ENCODE measurements around the gene PLN.

The PLN gene

GRCh38 chr6:118584911-118585310, 36.8 kb downstream of the PLN start:
- H3K4me1 ChIP-seq (ENCODE audit: control insufficient read depth, insufficient read depth, low read length): peaks cover 14% of the 10 kb centered on the region
- H3K9ac ChIP-seq (ENCODE audit: low read depth, low read length): no peak overlapping the region
- H3K36me3 ChIP-seq (ENCODE audit: insufficient read depth, low read length): no peaks in the 10 kb centered on the region
- no peak overlapping the region for H3K4me3 ChIP-seq (ENCODE audit: low read length)
- no peaks in the 10 kb centered on the region for H3K27me3 ChIP-seq (ENCODE audit: control insufficient read depth, insufficient read depth, low read length)
- H3K9me3 ChIP-seq (replicated peaks; ENCODE audit: low read length): no peaks in the 10 kb centered on the region
- H3K4me2 ChIP-seq (ENCODE audit: low read length): no peak overlapping the region

DNA sequence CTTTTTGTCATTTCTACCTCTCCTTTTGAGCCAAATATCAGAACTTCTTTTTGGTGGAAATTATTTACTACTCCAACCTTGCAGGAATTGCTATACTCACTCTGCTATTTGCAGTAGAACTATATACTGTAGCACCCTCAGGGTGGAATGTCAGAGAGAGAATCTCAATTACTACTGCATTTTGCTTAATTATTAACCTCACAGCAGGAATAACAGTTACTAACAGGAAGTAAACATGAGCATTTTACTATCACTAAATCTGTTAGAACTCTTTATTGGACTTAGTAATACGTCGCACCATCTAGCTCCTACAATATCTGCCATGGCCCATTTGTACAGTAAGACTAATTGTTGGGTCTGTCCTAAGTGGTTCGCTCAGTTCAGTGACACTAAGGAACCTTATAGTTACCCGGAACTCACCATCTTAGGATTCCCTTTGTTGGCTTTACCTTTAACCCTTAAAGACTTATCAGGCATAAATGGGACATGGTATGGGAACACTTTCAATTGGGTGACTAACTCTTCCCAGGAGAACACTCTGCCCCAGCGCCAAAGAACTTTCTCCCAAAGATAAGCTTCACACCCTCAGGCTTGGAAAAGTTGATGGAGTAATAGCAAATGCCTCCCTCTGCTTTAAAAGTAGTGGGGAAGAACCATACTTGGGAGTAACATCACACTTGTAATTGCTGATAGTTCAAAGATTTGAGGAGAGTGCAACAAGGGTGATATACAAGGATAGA, 38.8 kb downstream of the PLN start:
- no peaks in the 10 kb centered on the region for H3K36me3 ChIP-seq (ENCODE audit: insufficient read depth, low read length)
- no peaks in the 10 kb centered on the region for H3K27me3 ChIP-seq (ENCODE audit: control insufficient read depth, insufficient read depth, low read length)
- H3K9me3 ChIP-seq (replicated peaks; ENCODE audit: low read length): no peaks in the 10 kb centered on the region
- peaks cover 2% of the 10 kb centered on the region for H3K4me1 ChIP-seq (ENCODE audit: control insufficient read depth, insufficient read depth, low read length)
- H3K4me3 ChIP-seq (ENCODE audit: low read length): no peak overlapping the region
- H3K9ac ChIP-seq (ENCODE audit: low read depth, low read length): no peak overlapping the region
- no peak overlapping the region for H3K4me2 ChIP-seq (ENCODE audit: low read length)

GRCh38 chr6:118588626-118589025, 40.5 kb downstream of the PLN start:
- Histone ChIP-seq H3K4me3 (ENCODE audit: low read length) (no peak overlapping the region), H3K27me3 (ENCODE audit: control insufficient read depth, insufficient read depth, low read length) (no peaks in the 10 kb centered on the region), H3K36me3 (ENCODE audit: insufficient read depth, low read length) (no peaks in the 10 kb centered on the region), H3K9me3 (replicated peaks; ENCODE audit: low read length) (no peaks in the 10 kb centered on the region), H3K9ac (ENCODE audit: low read depth, low read length) (no peak overlapping the region), H3K4me2 (ENCODE audit: low read length) (no peak overlapping the region), H3K4me1 (ENCODE audit: control insufficient read depth, insufficient read depth, low read length) (no peaks in the 10 kb centered on the region)

DNA sequence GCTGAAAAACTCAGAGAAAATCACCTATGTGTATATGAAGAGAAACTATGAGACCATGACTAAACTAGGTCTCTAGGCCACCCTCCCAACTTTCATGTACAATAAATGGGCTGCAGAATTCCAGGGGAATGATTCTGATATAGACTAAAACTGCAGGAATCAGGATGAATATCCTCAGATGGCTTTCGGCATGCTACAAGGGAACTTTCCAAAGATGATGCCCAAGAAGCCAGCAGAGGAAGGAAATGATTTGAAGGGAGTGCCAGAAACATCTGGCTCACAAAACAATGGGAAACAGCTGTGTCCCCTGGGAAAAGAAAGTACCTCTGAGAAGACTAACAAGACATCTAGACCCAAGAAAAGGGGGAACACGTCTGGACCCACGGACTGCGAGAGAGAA, 41.1 kb downstream of the PLN start:
- H3K27me3 ChIP-seq (ENCODE audit: control insufficient read depth, insufficient read depth, low read length): no peaks in the 10 kb centered on the region
- no peak overlapping the region for H3K4me2 ChIP-seq (ENCODE audit: low read length)
- H3K9ac ChIP-seq (ENCODE audit: low read depth, low read length): no peak overlapping the region
- H3K4me3 ChIP-seq (ENCODE audit: low read length): no peak overlapping the region
- no peaks in the 10 kb centered on the region for H3K9me3 ChIP-seq (replicated peaks; ENCODE audit: low read length)
- H3K4me1 ChIP-seq (ENCODE audit: control insufficient read depth, insufficient read depth, low read length): no peaks in the 10 kb centered on the region
- no peaks in the 10 kb centered on the region for H3K36me3 ChIP-seq (ENCODE audit: insufficient read depth, low read length)

DNA sequence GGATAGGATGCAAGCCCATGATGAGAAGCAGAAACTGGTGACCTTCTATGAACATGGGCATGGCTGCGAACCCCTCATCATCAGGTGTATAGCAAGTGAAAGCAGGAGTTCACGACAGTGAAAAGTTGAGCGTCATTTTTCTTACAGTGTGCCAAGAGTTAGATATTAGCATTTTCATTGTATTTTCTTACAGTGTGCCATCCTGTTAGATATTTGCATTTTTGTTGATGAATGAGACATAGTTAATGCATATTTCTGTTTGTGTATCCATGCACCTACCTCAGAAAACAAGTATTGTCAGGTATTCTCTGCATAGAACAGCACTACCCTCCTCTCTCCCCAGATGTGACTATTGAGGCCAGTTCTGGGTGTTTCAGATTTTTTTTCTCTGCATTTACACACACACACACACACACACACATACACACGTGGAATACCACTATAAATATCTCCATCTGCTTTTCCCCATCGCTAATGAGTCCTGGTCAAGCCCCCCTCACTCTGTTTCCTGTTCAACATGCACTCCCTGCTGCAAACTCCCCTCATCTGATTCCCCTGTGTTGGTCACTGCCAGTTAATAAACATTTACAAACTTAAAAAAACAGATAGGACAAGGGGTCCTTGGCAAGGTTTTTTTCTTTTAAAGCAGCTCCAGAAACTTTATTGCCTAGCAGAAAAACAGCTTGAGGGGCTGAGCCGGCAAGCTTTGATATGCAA, 41.7 kb downstream of the PLN start:
- H3K9me3 ChIP-seq (replicated peaks; ENCODE audit: low read length): no peaks in the 10 kb centered on the region
- H3K4me1 ChIP-seq (ENCODE audit: control insufficient read depth, insufficient read depth, low read length): no peaks in the 10 kb centered on the region
- no peaks in the 10 kb centered on the region for H3K36me3 ChIP-seq (ENCODE audit: insufficient read depth, low read length)
- no peak overlapping the region for H3K4me3 ChIP-seq (ENCODE audit: low read length)
- H3K4me2 ChIP-seq (ENCODE audit: low read length): no peak overlapping the region
- no peaks in the 10 kb centered on the region for H3K27me3 ChIP-seq (ENCODE audit: control insufficient read depth, insufficient read depth, low read length)
- no peak overlapping the region for H3K9ac ChIP-seq (ENCODE audit: low read depth, low read length)

- Histone ChIP-seq H3K27me3 (ENCODE audit: control insufficient read depth, insufficient read depth, low read length) (no peaks in the 10 kb centered on the region), H3K4me2 (ENCODE audit: low read length) (no peak overlapping the region), H3K4me1 (ENCODE audit: control insufficient read depth, insufficient read depth, low read length) (no peaks in the 10 kb centered on the region), H3K4me3 (ENCODE audit: low read length) (no peak overlapping the region), H3K9ac (ENCODE audit: low read depth, low read length) (no peak overlapping the region), H3K36me3 (ENCODE audit: insufficient read depth, low read length) (no peaks in the 10 kb centered on the region), H3K9me3 (replicated peaks; ENCODE audit: low read length) (no peaks in the 10 kb centered on the region)
These were observed 43.8 kb downstream of the PLN start for GRCh38 chr6:118591897-118592296.

GRCh38 chr6:118594877-118595276, 46.8 kb downstream of the PLN start:
- Histone ChIP-seq H3K9ac (ENCODE audit: low read depth, low read length) (no peak overlapping the region), H3K4me2 (ENCODE audit: low read length) (no peak overlapping the region), H3K4me1 (ENCODE audit: control insufficient read depth, insufficient read depth, low read length) (no peaks in the 10 kb centered on the region), H3K36me3 (ENCODE audit: insufficient read depth, low read length) (no peaks in the 10 kb centered on the region), H3K4me3 (ENCODE audit: low read length) (no peak overlapping the region), H3K9me3 (replicated peaks; ENCODE audit: low read length) (no peaks in the 10 kb centered on the region), H3K27me3 (ENCODE audit: control insufficient read depth, insufficient read depth, low read length) (no peaks in the 10 kb centered on the region)

DNA sequence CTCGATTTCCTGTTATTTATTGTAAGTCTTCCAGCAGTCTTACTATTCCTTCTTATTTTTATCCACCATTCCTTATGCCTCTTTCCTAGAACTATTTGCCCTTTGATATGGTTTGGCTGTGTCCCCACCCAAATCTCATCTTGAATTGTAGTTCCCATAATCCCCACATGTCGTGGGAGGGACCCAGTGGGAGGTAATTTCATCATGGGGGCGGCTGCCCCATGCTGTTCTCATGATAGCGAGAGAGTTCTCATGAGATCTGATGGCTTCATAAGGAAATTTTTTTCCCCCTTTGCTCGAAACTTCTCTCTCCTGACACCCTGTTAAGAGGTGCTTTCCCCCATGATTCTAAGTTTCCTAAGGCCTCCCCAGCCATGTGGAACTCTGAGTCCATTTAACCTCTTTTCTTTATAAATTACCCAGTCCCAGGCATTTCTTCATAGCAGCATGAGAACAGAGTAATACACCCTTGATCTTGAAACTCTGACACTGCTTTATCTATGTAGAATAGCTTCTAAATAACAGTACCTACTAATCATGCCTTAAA, 48.8 kb downstream of the PLN start:
- Histone ChIP-seq H3K4me3 (ENCODE audit: low read length) (no peak overlapping the region), H3K4me2 (ENCODE audit: low read length) (no peak overlapping the region), H3K27me3 (ENCODE audit: control insufficient read depth, insufficient read depth, low read length) (no peaks in the 10 kb centered on the region), H3K9me3 (replicated peaks; ENCODE audit: low read length) (no peaks in the 10 kb centered on the region), H3K36me3 (ENCODE audit: insufficient read depth, low read length) (no peaks in the 10 kb centered on the region), H3K4me1 (ENCODE audit: control insufficient read depth, insufficient read depth, low read length) (no peaks in the 10 kb centered on the region), H3K9ac (ENCODE audit: low read depth, low read length) (no peak overlapping the region)

- Histone ChIP-seq H3K4me3 (ENCODE audit: low read length) (no peak overlapping the region), H3K4me1 (ENCODE audit: control insufficient read depth, insufficient read depth, low read length) (no peaks in the 10 kb centered on the region), H3K27me3 (ENCODE audit: control insufficient read depth, insufficient read depth, low read length) (no peaks in the 10 kb centered on the region), H3K9ac (ENCODE audit: low read depth, low read length) (no peak overlapping the region), H3K4me2 (ENCODE audit: low read length) (no peak overlapping the region), H3K36me3 (ENCODE audit: insufficient read depth, low read length) (no peaks in the 10 kb centered on the region), H3K9me3 (replicated peaks; ENCODE audit: low read length) (no peaks in the 10 kb centered on the region)
These were observed 49.5 kb downstream of the PLN start for GRCh38 chr6:118597636-118598035.

DNA sequence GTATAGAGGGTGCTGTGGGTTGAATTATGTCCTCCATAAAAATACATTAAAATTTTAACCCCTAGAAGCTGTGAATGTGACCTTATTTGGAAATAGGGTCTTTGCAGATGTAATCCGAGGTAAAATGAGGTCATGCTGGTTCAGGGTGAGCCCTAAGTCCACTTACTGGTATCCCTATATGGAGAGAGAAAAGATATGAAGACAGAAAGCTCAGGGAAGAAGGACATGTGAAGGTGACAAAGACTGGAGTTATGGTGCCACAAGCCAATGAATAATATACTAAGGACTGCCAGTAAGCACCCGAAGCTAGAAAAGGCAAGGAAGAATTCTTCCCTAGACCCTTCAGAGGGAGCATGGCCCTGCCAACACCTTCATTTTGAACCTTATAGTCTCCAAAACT, 50.2 kb downstream of the PLN start:
- Histone ChIP-seq H3K9me3 (replicated peaks; ENCODE audit: low read length) (no peaks in the 10 kb centered on the region), H3K4me2 (ENCODE audit: low read length) (no peak overlapping the region), H3K9ac (ENCODE audit: low read depth, low read length) (no peak overlapping the region), H3K27me3 (ENCODE audit: control insufficient read depth, insufficient read depth, low read length) (no peaks in the 10 kb centered on the region), H3K4me1 (ENCODE audit: control insufficient read depth, insufficient read depth, low read length) (no peaks in the 10 kb centered on the region), H3K4me3 (ENCODE audit: low read length) (no peak overlapping the region), H3K36me3 (ENCODE audit: insufficient read depth, low read length) (no peaks in the 10 kb centered on the region)

GRCh38 chr6:118602300-118602699, 54.2 kb downstream of the PLN start:
- no peaks in the 10 kb centered on the region for H3K27me3 ChIP-seq (ENCODE audit: control insufficient read depth, insufficient read depth, low read length)
- H3K4me3 ChIP-seq (ENCODE audit: low read length): no peak overlapping the region
- H3K9ac ChIP-seq (ENCODE audit: low read depth, low read length): no peak overlapping the region
- H3K9me3 ChIP-seq (replicated peaks; ENCODE audit: low read length): no peaks in the 10 kb centered on the region
- no peaks in the 10 kb centered on the region for H3K36me3 ChIP-seq (ENCODE audit: insufficient read depth, low read length)
- H3K4me2 ChIP-seq (ENCODE audit: low read length): no peak overlapping the region
- no peaks in the 10 kb centered on the region for H3K4me1 ChIP-seq (ENCODE audit: control insufficient read depth, insufficient read depth, low read length)

- H3K4me2 ChIP-seq (ENCODE audit: low read length): no peak overlapping the region
- no peak overlapping the region for H3K4me3 ChIP-seq (ENCODE audit: low read length)
- H3K9me3 ChIP-seq (replicated peaks; ENCODE audit: low read length): no peaks in the 10 kb centered on the region
- H3K36me3 ChIP-seq (ENCODE audit: insufficient read depth, low read length): no peaks in the 10 kb centered on the region
- no peaks in the 10 kb centered on the region for H3K27me3 ChIP-seq (ENCODE audit: control insufficient read depth, insufficient read depth, low read length)
- no peak overlapping the region for H3K9ac ChIP-seq (ENCODE audit: low read depth, low read length)
- no peaks in the 10 kb centered on the region for H3K4me1 ChIP-seq (ENCODE audit: control insufficient read depth, insufficient read depth, low read length)
These were observed 55.3 kb downstream of the PLN start for GRCh38 chr6:118603372-118603771.
